ENCODE results near the gene SYNRG.
A peak's percentile ranks its signal among the peaks of the same experiment; 100 is the strongest.
"Not testable (repeated sequence)": the region's sequence is repeated elsewhere in the genome, so short reads cannot be mapped to it uniquely, and the experiment has no call there.

SYNRG gene

DNA sequence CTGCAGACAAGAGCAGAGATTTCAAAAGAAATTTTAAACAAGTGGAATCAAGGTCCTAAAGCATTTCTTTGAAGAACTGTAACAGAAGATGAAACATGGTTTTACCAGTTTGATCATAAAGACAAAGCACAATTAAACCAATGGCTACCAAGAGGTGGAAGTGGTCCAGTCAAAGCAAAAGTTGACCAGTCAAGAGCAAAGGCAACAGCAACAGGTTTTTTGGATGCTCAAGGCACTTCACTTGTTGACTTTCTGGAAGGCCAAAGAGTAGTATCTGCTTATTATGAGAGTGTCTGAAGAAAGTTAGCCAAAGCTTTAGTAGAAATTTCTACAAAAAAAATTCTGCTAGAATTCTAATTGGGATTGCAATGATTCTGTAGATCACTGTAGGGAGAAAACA, 28.7 kb upstream of the SYNRG start:
- H3K4me3 Mint-ChIP-seq = no peak overlapping the region
- no peaks in the 10 kb centered on the region for H3K9me3 Mint-ChIP-seq
- peaks cover 67% of the 10 kb centered on the region for H3K36me3 Mint-ChIP-seq (ENCODE audit: low read depth)
- H3K27me3 Mint-ChIP-seq (ENCODE audit: low read depth) = peaks cover under 1% of the 10 kb centered on the region
- TF ChIP-seq, protein P1, sequence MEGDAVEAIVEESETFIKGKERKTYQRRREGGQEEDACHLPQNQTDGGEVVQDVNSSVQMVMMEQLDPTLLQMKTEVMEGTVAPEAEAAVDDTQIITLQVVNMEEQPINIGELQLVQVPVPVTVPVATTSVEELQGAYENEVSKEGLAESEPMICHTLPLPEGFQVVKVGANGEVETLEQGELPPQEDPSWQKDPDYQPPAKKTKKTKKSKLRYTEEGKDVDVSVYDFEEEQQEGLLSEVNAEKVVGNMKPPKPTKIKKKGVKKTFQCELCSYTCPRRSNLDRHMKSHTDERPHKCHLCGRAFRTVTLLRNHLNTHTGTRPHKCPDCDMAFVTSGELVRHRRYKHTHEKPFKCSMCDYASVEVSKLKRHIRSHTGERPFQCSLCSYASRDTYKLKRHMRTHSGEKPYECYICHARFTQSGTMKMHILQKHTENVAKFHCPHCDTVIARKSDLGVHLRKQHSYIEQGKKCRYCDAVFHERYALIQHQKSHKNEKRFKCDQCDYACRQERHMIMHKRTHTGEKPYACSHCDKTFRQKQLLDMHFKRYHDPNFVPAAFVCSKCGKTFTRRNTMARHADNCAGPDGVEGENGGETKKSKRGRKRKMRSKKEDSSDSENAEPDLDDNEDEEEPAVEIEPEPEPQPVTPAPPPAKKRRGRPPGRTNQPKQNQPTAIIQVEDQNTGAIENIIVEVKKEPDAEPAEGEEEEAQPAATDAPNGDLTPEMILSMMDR (IDR thresholded peaks at IDR 0.05; ENCODE audit: unreplicated experiment in 3 of 3) = no peak
- H3K27ac Mint-ChIP-seq = no peak overlapping the region
- H3K4me1 Mint-ChIP-seq = peaks cover 20% of the 10 kb centered on the region

DNA sequence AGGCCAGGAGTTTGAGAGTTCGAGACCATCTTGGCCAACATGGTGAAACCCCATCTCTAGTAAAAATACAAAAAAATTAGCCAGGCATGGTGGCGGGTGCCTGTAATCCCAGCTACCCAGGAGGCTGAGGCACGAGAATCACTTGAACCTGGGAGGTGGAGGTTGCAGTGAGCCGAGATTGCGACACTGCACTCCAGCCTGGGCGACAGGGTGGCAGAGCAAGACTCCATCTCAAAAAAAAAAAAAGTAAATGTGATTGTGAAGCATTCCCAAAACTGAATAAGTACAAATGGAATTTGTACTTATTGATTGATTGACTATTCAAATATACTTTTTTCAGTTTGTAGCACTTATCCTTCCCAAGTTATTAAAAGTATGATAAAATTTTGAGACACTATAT, 7.2 kb upstream of the SYNRG start:
- peaks cover 53% of the 10 kb centered on the region for H3K36me3 Mint-ChIP-seq (ENCODE audit: low read depth)
- not testable (repeated sequence) for H3K4me1 Mint-ChIP-seq; H3K4me3 Mint-ChIP-seq; H3K27ac Mint-ChIP-seq; H3K9me3 Mint-ChIP-seq; H3K27me3 Mint-ChIP-seq (ENCODE audit: low read depth)

DNA sequence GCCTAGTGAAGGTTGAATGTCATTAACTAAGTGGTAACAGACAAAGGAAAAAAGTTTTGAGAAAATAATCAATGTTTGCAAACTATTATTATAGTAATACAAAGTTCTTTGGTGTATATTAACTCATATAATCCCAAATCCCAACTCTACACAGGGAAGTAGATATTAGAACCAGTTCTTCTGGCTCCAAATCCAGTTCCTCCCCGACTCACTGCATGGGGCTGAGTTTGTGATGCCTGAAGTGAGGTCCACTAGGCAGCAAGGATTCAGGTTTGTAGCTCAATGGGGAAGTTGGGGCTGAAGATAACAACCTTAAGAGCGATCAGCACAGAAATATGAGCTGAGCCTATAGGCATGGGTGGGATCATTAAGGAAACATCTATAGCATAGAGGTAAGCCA, 5.6 kb upstream of the SYNRG start:
- Mint-ChIP-seq H3K4me1 (peaks cover 1% of the 10 kb centered on the region), H3K9me3 (no peaks in the 10 kb centered on the region), H3K27me3 (ENCODE audit: low read depth) (no peaks in the 10 kb centered on the region), H3K27ac (no peak overlapping the region), H3K4me3 (no peak overlapping the region), H3K36me3 (ENCODE audit: low read depth) (peaks cover 41% of the 10 kb centered on the region)
- TF ChIP-seq, protein P1 (IDR thresholded peaks at IDR 0.05; ENCODE audit: unreplicated experiment in 3 of 3) = no peak

DNA sequence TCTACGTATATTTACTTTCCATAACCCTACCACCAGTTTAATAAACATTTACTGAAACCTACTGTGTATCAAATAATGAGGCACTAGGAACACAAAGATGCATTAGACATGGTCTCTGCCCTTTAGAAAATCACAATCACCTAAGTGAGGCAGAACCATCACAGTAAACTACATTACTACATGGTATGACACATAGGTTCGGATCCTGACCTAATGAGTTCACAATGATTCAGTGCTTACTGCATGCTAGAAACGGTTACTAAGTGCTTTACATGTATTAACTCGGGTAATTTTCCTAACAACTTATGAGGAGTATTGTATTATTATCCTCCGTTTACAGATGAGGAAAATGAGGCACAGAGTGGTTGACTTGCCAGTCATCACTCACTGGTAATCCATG, 5.2 kb upstream of the SYNRG start:
- peaks cover 39% of the 10 kb centered on the region for H3K36me3 Mint-ChIP-seq (ENCODE audit: low read depth)
- peak overlapping the region in 1 of 3 experiments; percentile 39 for H3K27ac Mint-ChIP-seq
- H3K4me3 Mint-ChIP-seq = no peak overlapping the region
- peaks cover 6% of the 10 kb centered on the region for H3K4me1 Mint-ChIP-seq
- TF ChIP-seq, protein P1 (IDR thresholded peaks at IDR 0.05; ENCODE audit: unreplicated experiment in 3 of 3) = no peak
- no peaks in the 10 kb centered on the region for H3K9me3 Mint-ChIP-seq
- H3K27me3 Mint-ChIP-seq (ENCODE audit: low read depth) = no peaks in the 10 kb centered on the region

DNA sequence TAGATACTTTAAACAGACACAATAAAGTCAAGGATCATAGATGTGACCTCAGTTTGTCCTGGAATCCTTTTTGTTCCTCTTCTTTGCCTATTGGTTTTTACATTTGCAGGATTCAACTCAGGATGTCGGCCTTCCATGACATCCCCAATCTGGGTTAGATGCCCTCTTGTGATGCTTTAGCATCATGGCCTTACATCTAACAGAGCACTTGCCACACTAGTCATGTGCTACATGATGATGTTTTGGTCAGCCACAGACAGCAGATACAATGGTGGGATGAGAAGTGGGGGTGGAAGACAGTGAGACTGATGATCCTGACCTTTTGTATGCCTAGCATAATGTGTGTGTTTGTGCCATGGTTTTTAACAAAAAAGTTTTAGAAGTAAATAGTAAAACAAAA, 1.8 kb upstream of the SYNRG start:
- Mint-ChIP-seq H3K4me3 (peak overlapping the region; percentile 46 to 75 (median 49)), H3K9me3 (no peaks in the 10 kb centered on the region), H3K4me1 (peaks cover 18% of the 10 kb centered on the region), H3K27ac (peak overlapping the region; percentile 39 to 99 (median 47)), H3K27me3 (ENCODE audit: low read depth) (no peaks in the 10 kb centered on the region), H3K36me3 (ENCODE audit: low read depth) (peaks cover 35% of the 10 kb centered on the region)
- TF ChIP-seq, protein P1 (IDR thresholded peaks at IDR 0.05; ENCODE audit: unreplicated experiment in 3 of 3) = no peak

DNA sequence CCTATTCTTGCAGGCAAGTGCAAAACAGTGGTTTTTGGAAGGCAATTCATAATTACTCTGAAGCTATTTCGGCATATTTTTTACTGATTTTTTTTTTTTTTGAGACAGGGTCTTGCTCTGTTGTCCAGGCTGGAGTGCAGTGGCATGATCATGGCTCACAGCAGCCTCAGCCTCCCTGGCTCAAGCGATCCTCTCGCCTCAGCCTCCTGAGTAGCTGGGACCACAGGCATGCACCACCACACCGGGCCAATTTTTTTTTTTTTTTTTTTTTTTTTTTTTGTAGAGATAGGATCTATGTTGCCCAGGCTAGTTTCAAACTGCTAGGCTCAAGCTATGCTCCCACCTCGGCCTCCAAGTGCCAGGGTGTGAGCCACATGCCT, 813 bp upstream of the SYNRG start:
- Mint-ChIP-seq H3K4me3 (peak overlapping the region; percentile 89 to 98 (median 90)), H3K4me1 (peaks cover 23% of the 10 kb centered on the region), H3K27ac (peak overlapping the region; percentile 99 to 100 (median 99)), H3K36me3 (ENCODE audit: low read depth) (peaks cover 42% of the 10 kb centered on the region)
- not testable (repeated sequence) for H3K27me3 Mint-ChIP-seq (ENCODE audit: low read depth); H3K9me3 Mint-ChIP-seq

DNA sequence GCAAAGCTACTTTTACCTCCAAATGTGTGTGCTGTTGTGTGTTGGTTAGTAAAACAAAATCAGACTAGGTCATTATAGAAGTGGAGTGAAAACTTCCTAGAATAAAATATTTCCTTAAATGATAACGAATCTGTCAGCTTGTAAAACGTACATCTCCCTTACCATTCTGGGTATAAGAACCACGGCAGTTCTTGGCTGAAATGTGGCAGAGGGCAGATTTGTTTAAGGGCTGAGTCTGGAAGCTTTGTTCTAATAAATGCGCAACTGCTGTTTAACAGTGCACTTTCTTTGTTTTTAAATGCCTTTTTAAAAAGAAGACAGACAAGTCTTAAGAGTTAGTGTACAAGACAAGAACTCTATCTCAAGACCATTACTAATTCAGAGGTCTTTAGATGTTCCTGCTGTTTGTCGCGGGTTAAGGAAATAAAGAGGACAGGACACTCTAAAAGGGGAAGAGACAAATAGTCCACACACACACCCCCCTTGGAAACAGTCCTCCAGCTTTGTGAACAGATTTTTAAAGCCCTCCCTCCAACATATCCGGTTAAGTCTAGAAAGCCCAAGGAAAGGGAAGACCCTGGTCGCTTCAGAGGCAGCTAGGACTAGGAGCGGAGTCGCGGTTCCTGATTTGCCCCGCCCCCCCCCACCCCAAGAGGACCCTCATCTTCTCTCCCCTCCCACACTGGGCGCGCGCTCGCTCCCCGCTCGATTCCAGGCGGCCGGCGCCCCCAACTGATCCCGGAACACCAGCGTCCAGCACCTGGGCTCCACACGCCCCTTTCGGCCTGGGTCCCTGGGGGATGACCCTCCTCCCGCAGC, 658 bp downstream of the SYNRG start:
- Mint-ChIP-seq H3K36me3 (ENCODE audit: low read depth) (peaks cover 44% of the 10 kb centered on the region), H3K4me1 (peaks cover 23% of the 10 kb centered on the region), H3K27me3 (ENCODE audit: low read depth) (no peaks in the 10 kb centered on the region), H3K4me3 (peak overlapping the region; percentile 89 to 98 (median 90)), H3K27ac (peak overlapping the region; percentile 99 to 100 (median 99)), H3K9me3 (peaks cover 7% of the 10 kb centered on the region)
- TF ChIP-seq, protein P1 (IDR thresholded peaks at IDR 0.05; ENCODE audit: unreplicated experiment in 3 of 3) = no peak
